ENCODE data around the gene GRK5.

GRK5 gene

DNA sequence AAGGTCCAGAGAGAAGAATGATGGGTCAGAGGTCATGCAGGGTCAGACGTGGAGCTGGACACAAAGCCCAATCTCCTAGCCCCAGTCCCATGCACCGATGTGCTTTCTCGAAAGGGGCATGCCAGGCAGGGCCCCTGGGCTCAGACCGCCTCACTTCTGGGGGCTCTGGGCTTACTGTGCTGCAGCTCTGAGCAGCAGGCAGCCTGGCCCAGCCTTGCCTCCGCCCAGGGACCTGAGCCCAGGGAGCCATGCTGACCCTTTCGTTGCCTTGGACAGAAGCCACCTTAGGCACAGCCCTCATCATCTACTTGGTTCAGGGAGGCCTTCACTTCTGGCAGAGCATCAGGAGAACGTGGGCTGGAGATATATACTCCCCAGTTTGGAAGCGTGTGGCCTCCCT, 161.2 kb downstream of the GRK5 start:
- no peak for DNase-seq

DNA sequence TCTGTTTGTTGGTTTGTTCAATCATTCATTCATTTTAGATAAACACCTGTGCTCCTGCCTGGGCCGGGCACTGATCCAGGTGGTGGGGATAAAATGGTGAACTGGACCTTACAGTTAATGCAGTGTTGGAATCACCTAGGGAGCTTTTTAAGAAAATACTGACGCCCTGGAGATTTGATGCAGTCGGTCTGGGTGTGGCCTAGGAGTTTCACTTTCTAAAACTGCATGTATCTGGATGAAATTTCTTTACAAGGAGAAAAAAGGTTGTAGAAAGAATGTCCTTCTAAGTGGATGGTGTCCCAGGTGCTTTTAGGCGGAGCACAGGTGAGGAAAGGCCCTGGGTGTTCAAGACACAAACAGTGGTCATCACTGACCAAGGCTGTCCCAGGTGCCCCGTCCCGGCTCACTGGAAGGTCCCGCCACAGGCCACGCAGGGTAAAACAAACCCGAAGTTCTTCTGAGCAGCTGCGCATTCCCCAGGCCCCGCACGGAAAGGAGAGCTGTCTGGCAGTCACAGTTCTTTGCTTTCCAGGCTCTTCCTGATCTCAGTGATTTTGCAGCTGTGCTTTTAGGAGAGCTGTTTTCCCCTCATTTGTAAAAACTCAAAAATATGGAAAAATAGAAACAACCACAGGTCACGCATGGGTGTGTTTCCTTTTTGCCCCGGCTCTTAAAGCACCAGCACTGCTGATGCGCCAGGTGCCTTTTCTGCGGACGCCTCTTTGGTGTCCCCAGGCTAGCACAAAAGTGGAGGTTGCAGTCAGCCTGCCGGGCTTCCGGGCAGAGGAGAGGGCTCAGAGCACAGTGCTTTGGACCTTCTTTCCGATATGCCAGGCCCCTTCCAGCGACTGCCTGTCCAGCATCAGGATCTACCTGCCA, 161.9 kb downstream of the GRK5 start:
- DNase-seq, result no peak

DNA sequence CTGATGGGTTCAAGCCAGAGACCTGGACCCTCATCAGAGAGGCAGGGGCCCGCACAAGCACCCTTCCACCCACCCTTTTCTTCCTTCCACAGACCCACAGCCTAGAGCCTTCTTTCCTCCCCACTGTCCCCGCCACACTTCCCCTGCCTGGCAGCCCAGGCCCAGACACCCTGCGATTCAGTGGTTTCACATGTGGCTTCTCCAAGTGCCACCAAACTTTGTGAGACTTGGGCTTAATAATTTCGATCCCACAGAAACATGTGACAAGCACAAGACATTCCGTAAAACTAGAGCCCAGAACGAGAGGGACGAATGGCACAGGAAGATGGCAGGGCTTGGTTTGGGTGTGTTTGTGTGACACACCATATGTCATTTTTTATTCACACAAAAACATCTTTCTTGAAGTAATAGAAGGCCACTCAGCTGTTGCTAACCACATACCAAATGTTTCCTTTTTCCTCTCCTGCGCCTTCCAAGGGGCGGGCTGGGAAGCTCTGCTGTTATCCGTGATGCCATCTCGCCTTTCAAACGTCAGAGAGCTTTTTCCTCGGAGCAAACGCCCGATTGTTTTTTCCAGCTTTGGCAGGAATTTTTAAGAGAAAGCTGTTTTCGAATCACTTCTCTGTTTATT, 162.9 kb downstream of the GRK5 start:
- no peak for DNase-seq

DNA sequence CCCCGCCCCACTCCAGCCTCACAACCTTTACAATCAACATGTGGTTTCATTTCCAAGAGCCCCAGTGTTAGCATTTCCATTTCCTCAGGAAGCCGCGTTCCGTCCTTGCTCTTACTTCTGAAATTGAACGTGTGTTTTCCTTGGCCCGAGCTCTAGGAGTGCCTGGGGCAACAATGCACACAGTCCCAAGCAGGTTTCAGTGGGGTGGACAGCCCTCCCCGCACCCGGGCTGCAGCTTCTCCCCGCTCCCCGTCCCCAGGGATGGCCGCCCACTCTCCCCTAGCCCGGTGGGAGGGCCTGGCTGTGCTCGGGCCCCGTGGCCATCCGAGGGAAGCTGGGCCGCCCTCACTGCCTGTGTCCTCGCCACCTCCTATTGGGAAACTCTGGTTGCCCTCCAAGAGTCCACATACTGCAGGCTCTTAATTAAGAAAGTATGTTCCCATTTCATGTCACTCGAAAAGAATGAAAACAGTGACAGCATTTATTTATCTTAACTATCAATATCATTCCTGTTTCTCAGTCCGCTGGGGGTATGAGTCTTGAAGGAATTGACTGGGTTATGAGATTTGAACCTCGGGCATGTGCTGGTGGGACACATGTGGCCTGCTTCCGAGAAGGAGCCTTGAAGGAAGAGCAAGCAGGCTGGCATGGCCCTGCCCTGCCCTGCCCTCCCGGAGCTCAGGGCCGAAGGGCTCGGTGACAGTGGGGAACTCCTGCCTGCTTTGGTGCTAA, 163.8 kb downstream of the GRK5 start:
- no peak for DNase-seq

DNA sequence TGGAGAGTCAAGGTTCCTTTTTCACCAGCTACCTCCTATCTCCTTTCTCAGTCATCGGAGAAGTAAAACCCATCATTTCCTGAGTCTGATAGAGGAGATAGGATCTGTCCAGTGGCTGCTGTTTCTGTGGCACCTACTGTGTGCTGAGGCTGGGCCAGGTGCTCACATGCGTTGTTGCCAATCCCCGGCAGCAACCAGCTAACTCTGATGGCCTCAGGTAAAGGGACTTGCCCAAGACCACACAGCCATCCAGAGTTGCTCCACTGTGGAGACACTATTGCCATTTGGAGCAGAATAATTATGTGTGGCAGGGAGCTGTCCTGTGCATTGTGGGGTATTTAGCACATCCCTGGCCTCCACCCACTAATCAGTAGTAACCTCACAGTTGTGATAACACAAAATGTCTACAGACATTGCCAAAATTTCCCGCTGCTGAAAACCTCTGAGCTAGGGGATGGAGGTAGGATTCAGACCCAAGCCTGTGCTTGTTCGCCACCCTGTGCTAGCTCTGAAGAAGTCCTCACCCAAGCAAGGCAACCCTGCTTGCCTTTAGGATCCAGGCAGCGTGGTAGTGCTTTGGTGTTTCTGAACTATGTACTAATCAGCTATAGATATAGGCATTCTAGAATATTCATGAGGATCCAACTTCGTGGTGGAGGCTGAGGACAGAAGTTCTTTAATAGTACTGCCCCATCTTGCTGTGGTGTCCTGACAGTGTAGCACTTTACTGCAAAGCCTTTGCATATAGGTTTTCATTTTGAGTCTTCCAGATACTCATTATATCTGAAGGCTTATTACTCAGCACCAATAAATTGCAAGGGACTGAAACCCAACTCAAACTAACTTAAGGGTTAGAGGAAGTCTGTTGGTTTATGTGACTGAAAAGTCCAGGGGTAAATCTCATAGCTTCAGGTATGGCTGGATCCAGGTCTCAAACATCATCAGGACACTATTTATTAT, 164.6 kb downstream of the GRK5 start:
- no peak for DNase-seq

DNA sequence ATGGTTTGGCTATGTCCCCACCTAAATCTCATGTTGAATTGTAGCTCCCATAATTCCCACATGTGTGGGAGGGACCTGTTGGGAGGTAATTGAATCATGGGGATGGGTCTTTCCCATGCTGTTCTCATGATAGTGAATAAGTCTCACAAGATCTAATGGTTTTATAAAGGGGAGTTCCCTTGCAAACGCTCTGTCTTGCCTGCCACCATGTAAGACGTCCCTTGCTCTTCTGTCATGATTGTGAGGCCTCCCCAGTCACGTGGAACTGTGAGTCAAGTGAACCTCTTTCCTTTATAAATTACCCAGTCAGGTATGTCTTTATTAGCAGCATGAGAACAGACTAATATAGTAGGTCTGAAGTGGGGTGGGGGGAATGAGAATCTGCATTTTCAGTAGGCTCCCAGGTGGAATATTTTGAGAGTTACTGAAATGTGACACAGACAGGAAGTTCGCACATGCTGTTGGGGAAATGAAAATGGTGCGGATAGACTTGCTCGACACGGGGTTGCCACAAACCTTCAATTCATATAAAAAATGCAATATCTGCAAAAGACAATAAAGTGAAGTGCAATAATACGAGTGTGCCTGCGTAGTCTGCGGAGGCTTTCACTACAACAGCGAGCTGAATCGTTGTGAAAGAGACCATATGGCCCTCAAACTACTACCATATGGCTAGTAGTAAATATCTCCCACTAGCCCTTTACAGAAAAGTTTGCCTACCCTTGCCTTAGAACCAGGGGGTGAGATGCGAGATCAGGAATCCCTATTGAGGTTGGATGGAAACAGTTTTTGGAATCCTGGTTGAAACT, 166.1 kb downstream of the GRK5 start:
- no peak for DNase-seq

DNA sequence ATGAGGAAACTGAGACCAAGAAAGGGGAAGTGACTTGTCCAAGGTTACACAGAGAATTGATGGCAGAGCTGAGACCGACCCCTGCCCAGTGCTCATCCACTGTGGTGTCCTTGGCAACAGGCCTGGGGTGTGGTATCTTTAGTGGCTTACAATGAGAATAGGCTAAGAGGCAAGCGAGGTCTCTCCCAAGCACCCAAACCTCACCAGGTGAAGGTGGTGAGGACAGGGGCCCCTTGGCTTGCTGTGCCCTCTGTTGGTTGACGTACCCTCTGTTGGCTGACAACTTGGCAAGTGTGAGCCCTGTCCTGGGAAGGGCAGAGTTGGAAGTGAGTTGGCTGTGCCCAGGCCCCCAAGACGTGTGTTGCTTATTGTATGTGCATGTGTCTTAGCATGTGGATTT, 166.9 kb downstream of the GRK5 start:
- no peak for DNase-seq

DNA sequence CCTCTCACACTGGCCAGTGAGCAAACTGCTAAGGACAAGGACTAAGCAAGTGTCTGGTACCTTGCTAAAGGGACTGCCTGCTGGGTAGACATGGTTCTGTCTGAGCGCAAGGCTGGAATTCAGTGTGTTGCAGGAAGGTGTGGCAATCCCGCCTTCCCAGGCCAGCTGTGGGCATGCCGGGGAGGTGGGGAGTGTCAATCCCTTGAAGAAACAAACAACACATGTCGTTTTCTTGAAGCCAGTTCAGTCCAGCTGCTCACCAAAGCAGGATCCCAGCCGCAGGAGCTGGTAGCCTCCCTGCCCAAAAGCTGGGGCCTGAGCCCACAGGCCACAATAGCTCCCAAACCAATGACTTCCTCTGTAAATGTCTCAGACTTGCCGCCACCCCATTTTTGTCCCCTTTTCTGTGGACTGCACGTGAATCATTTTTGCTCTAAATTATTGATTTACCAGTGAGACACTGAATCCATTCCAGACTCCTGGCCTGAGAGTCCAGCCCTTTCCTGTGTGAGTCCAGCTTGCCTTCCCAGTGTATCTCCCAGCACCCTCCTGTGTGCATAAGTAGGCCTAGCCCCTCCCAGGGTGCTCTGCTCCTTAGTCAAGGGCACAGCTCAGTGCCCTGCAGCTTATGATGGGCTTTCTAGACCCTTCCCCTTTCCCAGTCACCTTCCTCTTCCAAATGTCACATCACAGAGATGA, 168.4 kb downstream of the GRK5 start:
- no peak for DNase-seq

DNA sequence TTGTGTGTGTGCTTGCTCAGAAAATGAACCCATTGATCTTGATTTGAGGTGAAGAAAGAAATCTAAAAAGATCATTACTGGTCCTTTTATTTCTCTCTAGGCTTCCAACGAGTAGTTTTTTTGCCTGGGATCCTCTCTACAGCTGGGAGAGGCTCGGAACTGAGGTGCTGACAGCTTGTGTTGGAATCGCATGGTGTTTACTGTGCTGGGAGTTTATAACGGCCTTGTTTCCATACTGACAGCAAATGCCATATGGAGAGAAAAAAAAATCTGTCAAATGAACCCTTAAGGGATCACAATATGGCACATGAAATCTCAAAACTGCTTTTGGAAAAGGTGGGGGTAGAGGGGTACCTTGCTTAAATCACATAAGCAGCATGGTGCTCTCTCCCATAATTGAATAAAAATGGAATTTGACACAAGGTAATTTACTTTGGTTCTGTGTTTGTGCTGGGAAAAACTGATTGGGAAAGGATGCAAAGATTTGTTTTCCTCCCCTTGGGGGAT, 170.1 kb downstream of the GRK5 start:
- peak; percentile 33 for DNase-seq

DNA sequence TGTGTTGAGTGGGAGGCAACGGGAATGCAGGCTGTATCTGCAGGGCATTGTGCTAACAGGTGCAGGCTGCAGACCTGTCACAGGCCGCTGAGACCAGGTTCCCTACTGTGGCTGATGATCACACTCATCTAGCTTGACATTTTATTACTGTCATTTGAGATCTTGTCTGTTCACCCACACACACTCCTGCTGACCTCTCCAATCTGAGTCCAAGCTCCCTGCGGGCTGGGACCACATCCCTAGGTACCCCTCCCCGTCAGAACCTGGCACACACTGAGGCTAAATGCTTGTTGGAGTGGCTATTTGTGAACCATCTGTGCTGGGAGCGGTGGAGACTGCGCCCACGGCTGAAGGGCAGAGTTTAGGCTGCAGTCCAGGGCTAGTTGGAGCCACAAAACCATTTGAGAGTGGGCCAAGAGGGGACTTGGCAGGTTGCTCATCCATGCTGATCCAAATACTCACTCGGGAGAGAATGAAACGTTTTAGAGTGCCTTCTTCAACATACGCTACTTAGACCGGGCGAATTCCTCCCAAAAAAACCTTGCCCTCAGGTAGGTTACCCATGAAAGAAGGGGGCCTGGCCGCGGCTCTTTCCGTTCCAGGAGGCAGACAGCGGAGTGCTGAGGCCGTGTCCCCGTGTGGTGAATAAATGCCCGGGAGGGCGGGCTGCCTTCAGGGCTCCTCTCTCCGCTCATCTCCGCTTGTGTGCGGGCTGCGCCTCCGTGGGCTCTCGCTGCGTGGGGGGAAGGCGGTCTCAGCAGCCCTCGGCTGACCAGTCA, 170.8 kb downstream of the GRK5 start:
- DNase-seq, result peak; percentile 90

DNA sequence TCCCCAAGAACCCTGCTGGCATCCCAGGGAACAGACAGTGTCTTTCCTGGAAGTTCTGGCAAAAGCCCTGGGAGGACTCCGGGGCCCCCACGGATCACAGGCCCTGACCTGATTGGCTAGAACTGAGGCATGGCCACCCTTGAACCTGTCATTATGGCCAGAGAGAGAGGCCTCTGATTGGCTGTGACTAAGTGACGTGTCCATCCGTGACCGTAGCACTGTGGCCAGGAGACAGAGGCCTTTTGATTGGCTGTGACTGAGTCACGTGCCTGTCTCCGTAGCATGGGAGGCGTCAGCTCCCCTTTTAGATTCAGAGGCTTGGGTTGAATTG, 171.3 kb downstream of the GRK5 start:
- no peak for DNase-seq

DNA sequence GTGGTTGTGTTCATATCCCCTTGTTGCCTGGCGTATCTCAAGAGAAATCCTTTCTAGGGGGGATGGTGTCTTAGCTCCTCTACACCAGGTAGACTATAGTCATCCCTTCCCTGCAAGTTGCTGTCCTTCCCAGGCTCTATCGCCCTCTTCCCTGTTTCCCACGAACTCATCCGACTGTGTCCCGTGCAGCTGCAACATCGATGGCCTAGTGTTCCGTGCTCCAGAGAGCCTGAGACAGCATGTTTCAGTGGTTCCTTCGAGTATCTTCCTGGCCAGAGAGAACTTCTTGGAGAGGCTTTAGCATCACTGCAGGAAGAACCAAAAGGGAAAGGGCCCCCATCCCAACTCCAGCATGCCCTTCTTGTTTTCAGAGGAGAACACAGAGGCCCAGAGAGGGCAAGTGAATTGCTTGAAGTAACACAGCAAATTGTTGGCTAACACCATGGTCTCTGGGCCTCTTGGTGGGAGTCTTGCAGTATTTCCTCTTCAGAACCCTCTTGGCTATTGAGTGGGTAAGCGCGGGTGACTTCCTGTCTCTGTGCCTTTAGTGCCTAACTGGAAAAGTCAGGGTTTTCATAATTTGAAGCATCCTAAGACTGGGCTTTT, 172.2 kb downstream of the GRK5 start:
- no peak for DNase-seq

DNA sequence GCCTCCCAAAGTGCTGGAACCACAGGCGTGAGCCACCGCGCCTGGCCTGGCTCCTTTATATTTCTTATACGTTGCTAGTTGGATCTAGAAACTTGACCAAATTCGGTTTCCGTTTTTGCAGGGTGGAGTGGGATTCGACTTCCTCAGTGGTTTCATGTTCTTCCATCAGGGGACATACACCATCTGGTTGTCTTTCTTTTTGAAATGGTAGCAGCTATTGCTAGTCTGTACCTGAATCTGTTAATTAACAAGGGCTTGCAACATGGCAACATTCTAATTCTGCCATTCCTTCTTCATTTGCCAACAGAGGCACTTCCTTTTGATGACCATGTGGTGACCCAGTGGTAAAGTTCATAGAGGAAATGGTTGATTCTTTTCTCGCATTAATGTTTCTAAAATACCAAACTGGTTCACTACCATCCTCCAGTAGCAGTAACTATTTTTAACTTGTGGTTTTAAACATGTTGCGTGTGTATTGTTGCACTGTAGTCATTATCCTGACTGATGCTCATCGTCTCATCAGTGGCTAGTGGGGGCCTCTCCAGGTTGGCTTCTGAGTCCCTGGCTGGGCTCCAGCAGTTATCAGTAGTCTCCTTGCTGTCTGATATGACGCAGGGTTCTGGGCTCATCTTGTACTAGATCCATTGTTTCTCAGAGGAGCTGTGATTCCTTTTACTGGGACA, 175.9 kb downstream of the GRK5 start:
- no peak for DNase-seq

DNA sequence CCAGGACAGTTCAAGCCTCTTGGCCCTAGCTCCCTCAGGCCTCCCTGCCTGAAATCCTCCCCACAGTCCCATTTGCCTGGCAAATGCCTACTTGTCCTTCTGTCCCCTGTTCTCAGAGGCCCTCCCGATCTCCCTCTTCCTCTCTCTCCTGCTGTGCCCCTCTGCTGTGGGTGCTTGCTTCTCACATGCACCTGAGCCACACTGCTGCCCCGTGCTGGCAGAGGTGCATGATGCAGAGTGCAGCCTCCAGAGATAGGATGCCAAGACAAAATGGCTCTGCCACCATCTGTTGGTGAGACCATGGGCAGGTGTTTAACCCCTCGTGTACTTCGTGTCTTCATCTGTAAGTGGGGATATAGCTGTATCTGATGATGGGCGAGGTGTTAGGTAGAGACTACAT, 176.8 kb downstream of the GRK5 start:
- DNase-seq, result no peak

DNA sequence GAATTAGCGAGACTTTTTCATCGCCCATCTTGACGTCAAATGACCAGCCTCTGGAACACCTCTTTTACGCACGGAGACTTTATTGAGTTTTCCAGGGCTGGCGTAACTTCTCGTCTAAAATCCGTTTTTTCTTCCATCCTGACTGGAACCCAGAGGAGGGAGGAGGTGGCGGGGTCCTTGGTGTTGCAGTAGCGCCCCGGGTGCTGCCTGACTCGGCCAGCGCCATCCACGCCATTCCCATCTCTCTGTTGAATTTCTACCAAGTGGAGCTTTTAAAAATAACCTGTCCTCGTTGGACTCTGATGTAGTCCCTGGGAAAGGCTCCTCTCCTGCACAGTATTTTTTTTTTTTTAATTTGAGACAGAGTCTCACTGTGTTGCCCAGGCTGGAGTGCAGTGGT, 179.3 kb downstream of the GRK5 start:
- DNase-seq, result no peak

DNA sequence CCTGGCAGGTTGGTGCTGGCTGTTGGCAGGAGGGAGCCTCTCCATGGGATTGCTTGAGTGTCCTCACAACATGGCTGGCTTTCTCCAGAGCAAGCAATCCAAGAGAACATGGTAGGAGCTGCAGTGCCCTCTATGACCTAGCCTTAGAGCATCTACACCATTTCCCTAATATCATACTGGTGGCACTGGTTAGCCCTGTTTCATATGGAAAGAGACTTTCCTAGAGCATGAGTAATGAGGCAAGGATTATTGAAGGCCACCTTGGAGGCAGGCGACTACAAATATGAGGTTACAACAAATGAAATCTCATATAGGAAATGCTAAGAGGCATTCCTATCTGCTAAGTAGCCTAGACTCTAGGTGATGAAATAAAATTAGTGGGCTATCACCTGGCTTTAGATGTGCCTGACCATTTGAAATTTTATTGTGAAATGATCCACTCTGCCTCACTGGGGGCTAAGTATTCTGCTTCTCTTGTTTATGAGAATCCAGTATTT, 181.5 kb downstream of the GRK5 start:
- DNase-seq, result no peak

DNA sequence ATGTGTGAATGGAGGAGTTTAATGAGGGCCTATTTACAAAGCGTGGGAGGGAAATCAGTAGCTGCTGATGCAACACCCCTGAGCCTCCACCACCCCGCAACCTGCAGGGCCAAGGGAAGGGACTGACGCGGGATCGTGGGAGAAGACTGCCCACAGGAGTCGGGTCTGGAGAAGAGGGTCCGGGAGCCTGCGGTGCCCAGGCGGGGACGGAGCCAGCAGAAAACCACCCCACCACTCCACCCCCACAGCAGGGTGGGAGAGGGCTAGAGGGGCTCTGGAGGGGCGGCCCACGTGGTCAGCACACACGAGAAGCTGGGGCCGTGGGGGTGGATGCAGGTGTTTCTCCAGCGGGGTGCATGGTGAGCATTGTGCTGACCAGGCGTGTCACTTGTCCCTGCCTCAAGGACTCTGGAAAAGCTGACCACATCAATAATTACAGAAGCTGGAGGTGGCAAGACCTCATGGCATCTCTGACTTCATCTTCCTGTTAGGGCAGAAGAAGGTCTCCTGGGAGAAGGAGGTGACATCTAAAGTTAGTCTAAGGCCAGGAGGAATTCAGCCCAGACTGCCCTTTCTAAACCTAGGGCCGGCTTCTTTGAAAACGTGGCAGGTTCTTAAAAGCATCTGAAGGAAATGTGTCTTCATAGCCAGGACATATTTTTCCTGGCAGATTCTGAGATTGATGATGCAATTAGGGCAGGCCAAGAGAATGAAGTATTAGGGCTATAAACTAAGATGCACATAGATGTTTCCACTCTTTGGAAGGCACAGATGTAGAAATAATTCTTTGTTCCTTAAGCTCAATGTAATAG, 184.3 kb downstream of the GRK5 start:
- DNase-seq, result no peak

DNA sequence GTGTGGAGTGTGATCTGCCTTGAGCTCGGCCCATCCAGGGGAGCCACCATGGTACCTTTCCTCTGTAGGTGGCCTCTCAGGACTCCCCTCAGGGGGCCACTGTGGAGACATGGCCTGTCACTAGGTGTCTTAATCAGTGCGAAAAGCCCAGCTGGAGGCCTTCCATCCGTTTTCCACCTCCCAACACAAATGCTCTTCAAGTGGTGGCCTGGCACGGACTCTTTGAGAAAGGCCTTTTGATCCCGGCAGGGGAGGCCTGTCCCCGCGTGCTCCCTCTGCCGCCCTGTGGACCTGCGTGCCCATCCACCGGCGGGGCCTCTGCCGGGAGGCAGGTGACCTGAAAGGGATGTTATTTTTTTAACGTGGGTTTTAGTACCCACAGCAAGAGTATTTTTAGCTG, 185.6 kb downstream of the GRK5 start:
- DNase-seq, result no peak

All from NCI-H1092 treated with DMSO at 0.1 percent for 48 hours (cell line).